B cell (primary cell): ENCODE measurements around the gene HES1. TPM values are rescaled to one million over a fixed set of nuclear protein-coding genes. Genes with fewer than 3 reads are reported as not detected.
"Not testable (repeated sequence)": the region's sequence is repeated elsewhere in the genome, so short reads cannot be mapped to it uniquely, and the experiment has no call there.

Source experiments
- ATAC-seq: fragments of 200-7000 bp; cut with Tn5 transposase; one replicate; pipeline ENCODE4 v1.10.0; 2021; ENCODE audit warnings: low read depth, mild to moderate bottlenecking, moderate number of reproducible peaks, moderate library complexity
- CTCF ChIA-PET: fragments of 350-600 bp; sonication (Branson Sonifier 250); formaldehyde crosslinking; loops from one replicate; lab custom pipeline; 2021; ENCODE audit warnings: antibody characterized with exemption, inconsistent platforms; lab: Charles Lee
- POLR2A ChIA-PET: fragments of 350-600 bp; sonication (Branson Sonifier 250); formaldehyde crosslinking; loops from one replicate; lab custom pipeline; 2021; ENCODE audit warnings: antibody characterized with exemption; lab: Charles Lee
- DNase-seq: peaks from one replicate; pipeline ENCODE4 v3.0.0; 2013
- H2AFZ ChIP-seq: 2 replicates; pipeline ENCODE4 v1.6.1; 2012; ENCODE audit warnings: mild to moderate bottlenecking, low read depth, low read length; ENCODE audit not compliant: insufficient read depth, poor library complexity, severe bottlenecking
- H3K27ac ChIP-seq, 2 donors: 1 replicate in 1 of 2; 2 replicates in 1 of 2; pipeline ENCODE4 v1.5.1; 2012 to 2013; ENCODE audit warnings: low read length in 2 of 2, mild to moderate bottlenecking in 2 of 2, moderate library complexity in 1 of 2
- H3K27me3 ChIP-seq, 4 experiments: fragments of 200-600 bp in 1 of 4; sonication (generic) in 1 of 4; replicated peaks in 1 of 4; 1 replicate in 2 of 4; 2 replicates in 2 of 4; pipeline versions ENCODE4 v1.6.1 to v1.7.0; 2013 to 2016; ENCODE audit warnings: low read length in 3 of 4, mild to moderate bottlenecking in 2 of 4, mixed read lengths in 1 of 4, moderate library complexity in 1 of 4; ENCODE audit not compliant: insufficient read depth in 4 of 4, control insufficient read depth in 3 of 4; ENCODE audit errors: control extremely low read depth in 1 of 4
- H3K36me3 ChIP-seq, 2 experiments: replicated peaks in 1 of 2; 1 replicate in 1 of 2; 2 replicates in 1 of 2; pipeline versions ENCODE4 v1.6.1 to v1.7.1; 2013; ENCODE audit warnings: low read length in 1 of 2; ENCODE audit not compliant: insufficient read depth in 2 of 2, control insufficient read depth in 1 of 2; ENCODE audit errors: control extremely low read depth in 1 of 2, extremely low read depth in 1 of 2
- H3K4me1 ChIP-seq, 2 donors: fragments of 200-600 bp in 1 of 2; sonication (generic) in 1 of 2; 1 replicate in 1 of 2; 2 replicates in 1 of 2; pipeline versions ENCODE4 v1.5.1 to v1.6.1; 2013 to 2017; ENCODE audit warnings: low read length in 2 of 2; ENCODE audit not compliant: control insufficient read depth in 2 of 2, insufficient read depth in 2 of 2
- H3K4me2 ChIP-seq: replicated peaks from 2 replicates; pipeline ENCODE3; 2012; ENCODE audit warnings: mild to moderate bottlenecking, low read depth, low read length; ENCODE audit not compliant: poor library complexity, severe bottlenecking
- H3K4me3 ChIP-seq, 5 experiments: fragments of 200-600 bp in 1 of 5; sonication (generic) in 1 of 5; 1 replicate in 3 of 5; 2 replicates in 2 of 5; pipeline versions ENCODE4 v1.5.1 to v1.7.0; 2011 to 2016; ENCODE audit warnings: low read length in 4 of 5, mild to moderate bottlenecking in 4 of 5, low read depth in 2 of 5, control low read depth in 1 of 5, moderate library complexity in 1 of 5; ENCODE audit not compliant: insufficient read depth in 1 of 5; ENCODE audit errors: control extremely low read depth in 1 of 5, extremely low read depth in 1 of 5
- H3K79me2 ChIP-seq: fragments of 200-600 bp; sonication (generic); one replicate; pipeline ENCODE4 v1.6.0; 2016; ENCODE audit warnings: low read length; ENCODE audit not compliant: control insufficient read depth, insufficient read depth
- H3K9ac ChIP-seq: fragments of 200-600 bp; sonication (generic); 2 replicates; pipeline ENCODE4 v1.6.1; 2017; ENCODE audit warnings: mild to moderate bottlenecking, low read length, moderate library complexity
- H3K9me3 ChIP-seq, 3 donors: one replicate each; pipeline versions ENCODE4 v1.6.1 to v1.7.1; 2013; ENCODE audit warnings: low read length in 2 of 3; ENCODE audit not compliant: control insufficient read depth in 2 of 3, insufficient read depth in 1 of 3; ENCODE audit errors: control extremely low read depth in 1 of 3
- H4K20me1 ChIP-seq: 2 replicates; pipeline ENCODE4 v1.6.0; 2012; ENCODE audit warnings: mild to moderate bottlenecking, low read length; ENCODE audit not compliant: insufficient read depth, control insufficient read depth, poor library complexity, severe bottlenecking
- H3K27ac Mint-ChIP-seq: one replicate; pipeline ENCODE4 v1.8.0; 2021; ENCODE audit warnings: mixed read lengths
- H3K27me3 Mint-ChIP-seq: one replicate; pipeline ENCODE4 v1.8.0; 2021; ENCODE audit warnings: mixed read lengths
- H3K4me1 Mint-ChIP-seq: one replicate; pipeline ENCODE4 v1.8.0; 2021; ENCODE audit warnings: mixed read lengths
- H3K4me3 Mint-ChIP-seq: one replicate; pipeline ENCODE4 v1.8.0; 2021; ENCODE audit warnings: mixed read lengths
- H3K9me3 Mint-ChIP-seq: one replicate; pipeline ENCODE4 v1.8.0; 2022; ENCODE audit warnings: mixed read lengths; ENCODE audit not compliant: insufficient read depth
- CTCF ChIP-seq: fragments of 200-600 bp; IDR thresholded peaks from one replicate; pipeline ENCODE4 v1.8.0; 2022; ENCODE audit warnings: antibody characterized with exemption, mild to moderate bottlenecking
- EZH2 ChIP-seq: IDR thresholded peaks from 2 replicates; pipeline ENCODE4 v1.6.1; 2012; ENCODE audit warnings: borderline replicate concordance, low read depth, mild to moderate bottlenecking, moderate library complexity, low read length; ENCODE audit not compliant: insufficient read depth, poor library complexity, severe bottlenecking
- WGBS: methylation state at CpG from one replicate; pipeline ENCODE4 v1.1.5; 2013; ENCODE audit warnings: missing lambda C conversion rate; ENCODE audit not compliant: insufficient coverage; 5-methylcytosine and 5-hydroxymethylcytosine counted together
- intact Hi-C: fragments of 100-400 bp; cut with micrococcal nuclease; formaldehyde crosslinking; loops from one replicate; pipeline ENCODE4 v1.10.0; 2022
- polyA plus RNA-seq: library from polyadenylated mRNA; depleted of rRNA; stranded (reverse); fragments of >200 nt; gene quantifications from 2 replicates; pipeline ENCODE4 v1.2.3, GENCODE V29; 2012
- total RNA-seq, 2 donors: library from RNA; stranded (reverse); fragments of 120-200 nt in 1 of 2; gene quantifications; 1 replicate in 1 of 2; 2 replicates in 1 of 2; pipeline versions ENCODE4 v1.2.3 to v1.2.4, GENCODE V29; 2013 to 2022

The HES1 gene
- total and polyA plus RNA-seq, 2 donors (not counting 1 experiment from before 2014, with no cell fraction given) = 2.4 to 60.3 TPM

GRCh38 chr3:194126790-194127189, 9.2 kb upstream of the HES1 start:
- Mint-ChIP-seq H3K9me3 (no peaks in the 10 kb centered on the region), H3K4me3 (no peak overlapping the region), H3K27me3 (peaks cover 3% of the 10 kb centered on the region), H3K4me1 (peaks cover 32% of the 10 kb centered on the region), H3K27ac (no peak overlapping the region)
- DNase-seq (no peak), ATAC-seq (no peak)
- Histone ChIP-seq H3K36me3 (no peaks in the 10 kb centered on the region), H3K4me3 (no peak overlapping the region), H4K20me1 (no peaks in the 10 kb centered on the region), H3K4me1 (peaks cover 28 to 29% of the 10 kb centered on the region in 2 donors), H2AFZ (no peak overlapping the region), H3K4me2 (no peak overlapping the region), H3K27ac (no peak overlapping the region), H3K27me3 (peaks cover 0 to 4% (median 0%) of the 10 kb centered on the region in 4 experiments), H3K9ac (no peak overlapping the region), H3K79me2 (peaks cover 7% of the 10 kb centered on the region), H3K9me3 (no peaks in the 10 kb centered on the region)
- ChIA-PET CTCF (no interaction called here), POLR2A (no interaction called here)
- intact Hi-C loops = no loop called here
- WGBS = 88% methylated on average over 9 of the region's 9 CpGs
- TF ChIP-seq EZH2 = no peak
- TF ChIP-seq CTCF = no peak

- Histone ChIP-seq H4K20me1 (no peaks in the 10 kb centered on the region), H3K4me1 (peaks cover 41 to 43% of the 10 kb centered on the region in 2 donors), H3K4me3 (no peak overlapping the region), H3K9ac (no peak overlapping the region), H3K27ac (no peak overlapping the region), H3K9me3 (no peaks in the 10 kb centered on the region), H3K79me2 (peaks cover 7% of the 10 kb centered on the region), H2AFZ (no peak overlapping the region), H3K36me3 (no peaks in the 10 kb centered on the region), H3K4me2 (no peak overlapping the region), H3K27me3 (peaks cover 0 to 4% (median 0%) of the 10 kb centered on the region in 4 experiments)
- intact Hi-C loops = no loop called here
- POLR2A ChIA-PET = interaction anchor here (0.6 to 0.8 kb wide), 2 partner anchors 16 to 21 kb away, joined by 5 read pairs; no protein-coding TSS in a partner anchor
- no peak for DNase-seq
- CTCF ChIA-PET = interaction anchor here (1.1 to 4.1 kb wide), 4 partner anchors 9 to 463 kb away, joined by 3 to 18 read pairs (median 4); no protein-coding TSS in a partner anchor
- H3K27me3 Mint-ChIP-seq = peaks cover 3% of the 10 kb centered on the region
- WGBS = 82% methylated on average over 3 of the region's 12 CpGs
- TF ChIP-seq EZH2 (no peak), CTCF (no peak)
- no peak overlapping the region for H3K27ac Mint-ChIP-seq
- ATAC-seq = no peak
- H3K4me3 Mint-ChIP-seq = no peak overlapping the region
- no peaks in the 10 kb centered on the region for H3K9me3 Mint-ChIP-seq
- H3K4me1 Mint-ChIP-seq = peaks cover 41% of the 10 kb centered on the region
Measured at GRCh38 chr3:194128202-194128918, 7.6 kb upstream of the HES1 start.

GRCh38 chr3:194128919-194129295, 7.0 kb upstream of the HES1 start:
- H3K4me2 ChIP-seq, H3K9ac ChIP-seq, H3K27me3 ChIP-seq, intact Hi-C loops, H3K4me3 ChIP-seq, H3K9me3 ChIP-seq, H3K27ac Mint-ChIP-seq, H3K4me3 Mint-ChIP-seq, H3K27ac ChIP-seq, H3K36me3 ChIP-seq, H3K79me2 ChIP-seq, H3K9me3 Mint-ChIP-seq, H4K20me1 ChIP-seq, H2AFZ ChIP-seq, H3K27me3 Mint-ChIP-seq, ATAC-seq, DNase-seq: not testable (repeated sequence)
- H3K4me1 Mint-ChIP-seq = peaks cover 46% of the 10 kb centered on the region
- POLR2A ChIA-PET = interaction anchor here (0.7 to 0.8 kb wide), 2 partner anchors 16 to 24 kb away, joined by 3 to 5 read pairs; no protein-coding TSS in a partner anchor
- no CpG with 5 or more reads among the region's 8 CpGs for WGBS
- peaks cover 44 to 49% of the 10 kb centered on the region in 2 donors for H3K4me1 ChIP-seq
- CTCF ChIA-PET = interaction anchor here (1.1 to 13.3 kb wide), 7 partner anchors 10 to 463 kb away, joined by 3 to 148 read pairs (median 4); no protein-coding TSS in a partner anchor
